GM21528 (cell line): Measurements from ENCODE around the gene DUSP18.
A peak's percentile ranks its signal among the peaks of the same experiment; 100 is the strongest.
"Not testable (repeated sequence)": the region's sequence is repeated elsewhere in the genome, so short reads cannot be mapped to it uniquely, and the experiment has no call there.

Experiments
- ATAC-seq: cut with Tn5 transposase; IDR thresholded peaks from one replicate; pipeline ENCODE4 v1.9.1; 2021; ENCODE audit warnings: mild to moderate bottlenecking, moderate library complexity; ENCODE audit not compliant: unreplicated experiment, low FRiP score

Gene DUSP18

GRCh38 chr22:30679895-30680690, 12.4 kb upstream of the DUSP18 start:
- ATAC-seq, result not testable (repeated sequence)

- ATAC-seq, result not testable (repeated sequence)
Observed at GRCh38 chr22:30676565-30676964, 8.9 kb upstream of the DUSP18 start.

GRCh38 chr22:30675436-30675835, 7.8 kb upstream of the DUSP18 start:
- no peak for ATAC-seq

GRCh38 chr22:30674482-30674881, 6.8 kb upstream of the DUSP18 start:
- ATAC-seq, result no peak

GRCh38 chr22:30673136-30673535, 5.5 kb upstream of the DUSP18 start:
- no peak for ATAC-seq

- no peak for ATAC-seq
Observed at GRCh38 chr22:30671071-30671470, 3.4 kb upstream of the DUSP18 start.

- ATAC-seq, result no peak
Observed at GRCh38 chr22:30668386-30668710, 673 bp upstream of the DUSP18 start.

- ATAC-seq, result peak; percentile 10
Observed at GRCh38 chr22:30667107-30667493, 575 bp downstream of the DUSP18 start.

- ATAC-seq, result no peak
Observed at GRCh38 chr22:30665786-30666185, 1.9 kb downstream of the DUSP18 start.

GRCh38 chr22:30665266-30665665, 2.4 kb downstream of the DUSP18 start:
- no peak for ATAC-seq

- ATAC-seq, result no peak
Observed at GRCh38 chr22:30664798-30665197, 2.9 kb downstream of the DUSP18 start.

GRCh38 chr22:30662040-30662439, 5.6 kb downstream of the DUSP18 start:
- no peak for ATAC-seq

- ATAC-seq, result no peak
Observed at GRCh38 chr22:30655532-30655931, 12.1 kb downstream of the DUSP18 start.

GRCh38 chr22:30654361-30654760, 13.3 kb downstream of the DUSP18 start:
- no peak for ATAC-seq

GRCh38 chr22:30652852-30653251, 14.8 kb downstream of the DUSP18 start:
- ATAC-seq, result no peak

- no peak for ATAC-seq
Observed at GRCh38 chr22:30650508-30651116, 17.1 kb downstream of the DUSP18 start.

- no peak for ATAC-seq
Observed at GRCh38 chr22:30649430-30650007, 18.2 kb downstream of the DUSP18 start.

GRCh38 chr22:30648825-30649224, 18.9 kb downstream of the DUSP18 start:
- no peak for ATAC-seq

GRCh38 chr22:30647536-30647935, 20.1 kb downstream of the DUSP18 start:
- no peak for ATAC-seq

- no peak for ATAC-seq
Observed at GRCh38 chr22:30646518-30647160, 21.0 kb downstream of the DUSP18 start.

- ATAC-seq, result no peak
Observed at GRCh38 chr22:30643055-30643875, 24.4 kb downstream of the DUSP18 start.
